Prostate gland (tissue), 2 donors: ENCODE data around the gene LASP1. TPM values are rescaled to one million over a fixed set of nuclear protein-coding genes. Genes with fewer than 3 reads are reported as not detected.

Experiments
- DNase-seq: peaks from one replicate; pipeline ENCODE4 v3.0.0-alpha.2; 2019; ENCODE audit warnings: low spot score
- H3K27ac ChIP-seq, 2 donors: fragments of 200-600 bp; sonication (generic); 2 replicates each; pipeline ENCODE4 v1.5.1; 2017 to 2019
- H3K27me3 ChIP-seq: fragments of 200-600 bp; sonication (generic); replicated peaks from 2 replicates; pipeline ENCODE4 v1.5.1; 2019; ENCODE audit not compliant: insufficient read depth
- H3K36me3 ChIP-seq, 2 donors: fragments of 200-600 bp; sonication (generic); 1 replicate in 1 of 2; 2 replicates in 1 of 2; pipeline versions ENCODE4 v1.5.1 to v1.8.1; 2017 to 2019
- H3K4me1 ChIP-seq: fragments of 200-600 bp; sonication (generic); replicated peaks from 2 replicates; pipeline ENCODE4 v1.5.1; 2019
- H3K4me3 ChIP-seq, 2 donors: fragments of 200-600 bp; sonication (generic); 2 replicates each; pipeline ENCODE4 v1.5.1; 2017 to 2019
- H3K9me3 ChIP-seq: fragments of 200-600 bp; sonication (generic); 2 replicates; pipeline ENCODE4 v1.5.1; 2017
- CTCF ChIP-seq, 4 experiments: fragments of 200-600 bp in 2 of 4; fragments of 450-650 bp in 2 of 4; sonication (generic) in 2 of 4; IDR thresholded peaks; 1 replicate in 3 of 4; 2 replicates in 1 of 4; pipeline ENCODE4 v1.5.1; 2016 to 2019; ENCODE audit warnings: antibody characterized with exemption in 4 of 4, mild to moderate bottlenecking in 2 of 4, moderate library complexity in 2 of 4
- POLR2A ChIP-seq: fragments of 450-650 bp; IDR thresholded peaks from one replicate; pipeline ENCODE4 v1.6.1; 2016; ENCODE audit warnings: antibody characterized with exemption, mild to moderate bottlenecking
- POLR2AphosphoS5 ChIP-seq: sonication (generic); formaldehyde crosslinking; IDR thresholded peaks from one replicate; pipeline ENCODE4 v1.6.1; 2017; ENCODE audit warnings: antibody characterized with exemption
- WGBS: methylation state at CpG from one replicate; pipeline ENCODE4 v1.1.5; 2018; 5-methylcytosine and 5-hydroxymethylcytosine counted together
- intact Hi-C: fragments of 100-400 bp; cut with DNase I; formaldehyde crosslinking; loops from one replicate; pipeline ENCODE4 v1.14.2; 2022
- microRNA-seq: library from miRNA; unstranded; fragments of <30 nt; microRNA quantifications from one replicate; pipeline ENCODE4, GENCODE V29; 2016
- small RNA-seq, 2 donors: library from RNA; depleted of rRNA; stranded (forward); fragments of <200 nt; gene quantifications; one replicate each; pipeline ENCODE3, GENCODE V24; 2016
- total RNA-seq, 2 donors: library from RNA; depleted of rRNA; stranded (reverse); fragments of >200 nt; gene quantifications; one replicate each; pipeline ENCODE4 v1.1.0, GENCODE V29; 2016

LASP1 gene
- total RNA-seq, 2 donors from 2014 or later: 61.8 to 93.4 TPM

GRCh38 chr17:38967290-38967738 is 97.5 kb downstream of the LASP1 start, which contains the start of gene FBXO47:
Gene FBXO47, minus strand, starts transcription at chr17:38967403. Its CDS starts 4,378 bp downstream, at chr17:38963025.
- intact Hi-C loops: loop anchor here (5.0 kb wide), 1 partner anchor 95 kb away; the partner anchor contains the start of gene LASP1
- H3K4me3 ChIP-seq: peak within 1 kb of the TSS; percentile 7 to 14
- no peaks in the 10 kb centered on the region for H3K36me3 ChIP-seq
- peak; percentile 27 for TF ChIP-seq POLR2A
- TF ChIP-seq CTCF (IDR thresholded peaks at IDR 0.05): peak in 2 of 4 experiments; percentile 22 to 23
- TF ChIP-seq POLR2AphosphoS5: peak; percentile 92
- no peaks in the 10 kb centered on the region for H3K4me1 ChIP-seq
- H3K27me3 ChIP-seq: no peaks in the 10 kb centered on the region
- H3K9me3 ChIP-seq: no peaks in the 10 kb centered on the region
- peak within 1 kb of the TSS; percentile 62 to 64 for H3K27ac ChIP-seq
- 24% methylated on average over 21 of the region's 21 CpGs for WGBS
- DNase-seq: peak; percentile 87

- Histone ChIP-seq H3K4me1 (no peaks in the 10 kb centered on the region), H3K36me3 (no peaks in the 10 kb centered on the region), H3K9me3 (no peaks in the 10 kb centered on the region), H3K4me3 (no peak overlapping the region), H3K27me3 (no peaks in the 10 kb centered on the region), H3K27ac (no peak overlapping the region)
- WGBS: 51% methylated on average over 4 of the region's 4 CpGs
- DNase-seq: no peak
- TF ChIP-seq CTCF (IDR thresholded peaks at IDR 0.05): no peak
- TF ChIP-seq POLR2AphosphoS5: no peak
- TF ChIP-seq POLR2A: no peak
- intact Hi-C loops: loop anchor here (5.0 kb wide), 1 partner anchor 97 kb away; the partner anchor contains the start of gene LASP1
These were observed 99.4 kb downstream of the LASP1 start for GRCh38 chr17:38969281-38969680.

- Histone ChIP-seq H3K27ac (no peak overlapping the region), H3K9me3 (no peaks in the 10 kb centered on the region), H3K4me1 (no peaks in the 10 kb centered on the region), H3K27me3 (no peaks in the 10 kb centered on the region), H3K36me3 (no peaks in the 10 kb centered on the region), H3K4me3 (no peak overlapping the region)
- DNase-seq: no peak
- TF ChIP-seq CTCF (IDR thresholded peaks at IDR 0.05): no peak
- TF ChIP-seq POLR2AphosphoS5: no peak
- no peak for TF ChIP-seq POLR2A
- WGBS: 83% methylated on average over 4 of the region's 4 CpGs
- intact Hi-C loops: no loop called here
These were observed 100.3 kb downstream of the LASP1 start for GRCh38 chr17:38970128-38970527.

GRCh38 chr17:38970804-38971203 is 100.9 kb downstream of the LASP1 start:
- no peak for TF ChIP-seq POLR2A
- TF ChIP-seq CTCF (IDR thresholded peaks at IDR 0.05): no peak
- no peak for TF ChIP-seq POLR2AphosphoS5
- H3K4me1 ChIP-seq: no peaks in the 10 kb centered on the region
- DNase-seq: no peak
- no peak overlapping the region for H3K4me3 ChIP-seq
- no peaks in the 10 kb centered on the region for H3K9me3 ChIP-seq
- no peaks in the 10 kb centered on the region for H3K36me3 ChIP-seq
- 77% methylated on average over 5 of the region's 5 CpGs for WGBS
- H3K27me3 ChIP-seq: no peaks in the 10 kb centered on the region
- intact Hi-C loops: no loop called here
- no peak overlapping the region for H3K27ac ChIP-seq

Small RNA genes lying within 50 kb of the gene (microRNA-seq; reads per million reads assigned to microRNA genes)
- gene MIR4727: 1.3 reads per million, percentile 16 among the genes with 10 or more reads in this experiment
- gene MIR6779: not detected

Small RNA genes lying within 50 kb of the gene (small RNA-seq; reads per million reads assigned to genes)
- gene MIR4727: 0 reads per million in 2 donors
- 0 reads per million in 2 donors for gene MIR6779
- 0 reads per million in 2 donors for gene SNORA21
- 0 reads per million in 2 donors for gene SNORA21B

Other genes starting within 250 kb of the LASP1 start
- 10 to 100 TPM in 1 of 2 donors, 1 to 10 TPM in 1; 4.1 to 11.0 TPM for gene EPOP, start 195.1 kb upstream of the LASP1 start, total RNA-seq
- 100 to 1,000 TPM in 1 of 2 donors, 10 to 100 TPM in 1; 69.1 to 142 TPM for gene MLLT6, start 164.8 kb upstream of the LASP1 start, total RNA-seq
- gene CISD3, start 139.7 kb upstream of the LASP1 start, total RNA-seq: 10 to 100 TPM; 17.1 to 17.8 TPM
- gene PCGF2, start 121.7 kb upstream of the LASP1 start, total RNA-seq: 10 to 100 TPM; 17.1 to 17.8 TPM
- 100 to 1,000 TPM; 116 to 192 TPM for gene PSMB3, start 117.3 kb upstream of the LASP1 start, total RNA-seq
- gene PIP4K2B, start 70.5 kb upstream of the LASP1 start, total RNA-seq: 10 to 100 TPM; 46.2 to 65.2 TPM
- gene CWC25, start 44.7 kb upstream of the LASP1 start, total RNA-seq: 10 to 100 TPM; 21.9 to 23.3 TPM
- gene RPL23, start 16.3 kb upstream of the LASP1 start, total RNA-seq: 1,000 to 10,000 TPM; 1,006 to 2,029 TPM
- gene FBXO47, start 97.3 kb downstream of the LASP1 start, total RNA-seq: 1 to 10 TPM in 1 of 2 donors, not detected in 1; 5.1 TPM